A549 (cell line): ENCODE results near the gene WDR62.

ENCODE experiments used
- CHD2 ChIP-seq: fragments of 150-350 bp; IDR thresholded peaks from 2 replicates; pipeline ENCODE4 v1.6.1; 2014; ENCODE audit warnings: low read length; ENCODE audit not compliant: partially characterized antibody
- CTCF ChIP-seq: fragments of >200 bp; sonication (Bioruptor Twin); formaldehyde crosslinking; IDR thresholded peaks from 3 replicates; pipeline ENCODE4 v1.5.1; 2016
- RAD21 ChIP-seq, 2 experiments: fragments of >200 bp in 1 of 2; sonication (Bioruptor Twin) in 1 of 2; formaldehyde crosslinking in 1 of 2; IDR thresholded peaks in 1 of 2; conservative IDR thresholded peaks in 1 of 2; 2 replicates in 1 of 2; 3 replicates in 1 of 2; pipeline ENCODE4 v1.6.1; 2012 to 2018; ENCODE audit warnings: inconsistent platforms in 1 of 2
- REST ChIP-seq: fragments of 200-600 bp; sonication (generic); IDR thresholded peaks from 2 replicates; pipeline ENCODE4 v1.6.1; 2016; ENCODE audit warnings: antibody characterized with exemption, mild to moderate bottlenecking, moderate library complexity
- USF2 ChIP-seq: fragments of 450-650 bp; IDR thresholded peaks from 2 replicates; pipeline ENCODE4 v1.6.1; 2014; ENCODE audit warnings: antibody characterized with exemption

- TF ChIP-seq USF2 (no peak), CTCF (no peak), CHD2 (no peak), REST (no peak), RAD21 (conservative IDR thresholded peaks at IDR 0.05 in 1 of 2, IDR thresholded peaks at IDR 0.05 in 1 of 2) (no peak)
Measured at GRCh38 chr19:36084231-36085009, 29.7 kb downstream of the WDR62 start.
